GM12892 (cell line): ENCODE results near the gene TMEM81.

Source experiments
- DNase-seq: peaks from one replicate; pipeline ENCODE4 v3.0.0; 2011; ENCODE audit not compliant: insufficient read length
- FAIRE-seq: peaks from 2 replicates; lab custom pipeline; 2011; peaks lifted over from hg19 to GRCh38; lab: Jason Lieb, UNC
- POLR2A ChIP-seq: IDR thresholded peaks from 2 replicates; pipeline ENCODE4 v1.6.1; 2011; ENCODE audit warnings: low read depth, low read length, control low read depth
- POLR2AphosphoS5 ChIP-seq: IDR thresholded peaks from 2 replicates; pipeline ENCODE4 v1.6.1; 2011; ENCODE audit warnings: low read depth, low read length, control low read depth
- TAF1 ChIP-seq: IDR thresholded peaks from 2 replicates; pipeline ENCODE4 v1.6.1; 2011; ENCODE audit warnings: low read depth, mild to moderate bottlenecking, control low read depth, low read length, borderline replicate concordance

Gene TMEM81

DNA sequence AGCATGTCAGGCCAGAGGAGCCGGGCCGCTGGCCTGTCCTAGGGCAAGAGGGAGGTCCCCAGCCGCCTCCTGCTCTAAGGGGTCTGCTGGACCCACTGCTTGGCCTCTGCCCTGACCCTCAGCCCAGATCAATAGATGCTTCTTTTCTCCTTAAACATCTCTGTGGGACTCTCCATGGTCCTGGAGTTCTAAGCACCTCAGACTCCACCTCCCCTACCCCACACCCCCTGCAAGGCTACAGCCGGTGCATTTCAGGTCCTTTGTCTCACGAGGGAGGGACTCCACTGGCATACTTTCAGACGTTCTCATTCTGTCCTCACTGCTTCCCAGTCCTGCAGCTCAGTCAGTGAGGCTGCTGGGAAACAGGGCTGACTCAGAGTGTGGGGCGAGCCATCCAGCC lies 30.2 kb downstream of the TMEM81 start:
- DNase-seq: no peak
- no peak for TF ChIP-seq TAF1
- TF ChIP-seq POLR2AphosphoS5: no peak
- TF ChIP-seq POLR2A: no peak
- no peak for FAIRE-seq

DNA sequence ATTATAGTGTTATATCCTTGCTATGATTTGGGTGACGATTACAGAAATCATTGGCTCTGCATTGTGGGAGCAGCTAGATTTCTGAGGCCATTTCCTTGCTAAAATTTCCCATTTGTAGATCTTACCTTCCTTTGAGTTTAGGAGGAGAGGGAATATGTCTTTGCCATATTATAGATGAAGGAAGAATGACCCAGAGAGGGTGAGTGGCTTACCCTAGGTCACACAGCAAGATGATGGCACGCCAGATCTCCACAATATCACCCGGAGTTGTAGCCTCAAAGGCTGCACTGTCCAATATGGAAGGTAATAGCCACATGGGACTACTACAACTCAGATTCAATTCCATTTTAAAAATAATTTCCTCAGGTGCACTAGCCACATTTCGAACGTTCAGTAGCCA lies 31.0 kb downstream of the TMEM81 start:
- DNase-seq (no peak), FAIRE-seq (no peak)
- TF ChIP-seq POLR2A (no peak), POLR2AphosphoS5 (no peak), TAF1 (no peak)

DNA sequence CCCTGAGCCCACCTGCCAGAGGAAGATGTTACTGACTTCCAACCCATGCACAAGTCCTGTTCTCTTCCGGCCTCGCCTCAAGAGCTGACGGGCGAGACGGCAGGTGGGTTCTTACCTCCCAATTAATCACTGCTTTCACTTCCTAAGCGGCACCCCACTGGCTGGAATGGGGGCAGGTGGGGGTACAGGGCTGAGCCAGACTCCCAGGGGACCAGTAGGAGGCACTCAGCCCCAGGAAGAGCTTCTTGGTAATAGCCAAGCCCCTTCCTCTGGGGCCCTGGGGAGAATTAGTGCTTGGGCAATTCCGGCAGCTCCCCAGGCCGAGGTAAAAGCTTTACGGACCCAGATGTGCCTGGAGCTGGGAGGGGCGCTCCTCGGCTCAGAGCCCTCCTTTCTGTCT lies 31.6 kb downstream of the TMEM81 start:
- DNase-seq (no peak), FAIRE-seq (no peak)
- TF ChIP-seq TAF1 (no peak), POLR2AphosphoS5 (no peak), POLR2A (no peak)

DNA sequence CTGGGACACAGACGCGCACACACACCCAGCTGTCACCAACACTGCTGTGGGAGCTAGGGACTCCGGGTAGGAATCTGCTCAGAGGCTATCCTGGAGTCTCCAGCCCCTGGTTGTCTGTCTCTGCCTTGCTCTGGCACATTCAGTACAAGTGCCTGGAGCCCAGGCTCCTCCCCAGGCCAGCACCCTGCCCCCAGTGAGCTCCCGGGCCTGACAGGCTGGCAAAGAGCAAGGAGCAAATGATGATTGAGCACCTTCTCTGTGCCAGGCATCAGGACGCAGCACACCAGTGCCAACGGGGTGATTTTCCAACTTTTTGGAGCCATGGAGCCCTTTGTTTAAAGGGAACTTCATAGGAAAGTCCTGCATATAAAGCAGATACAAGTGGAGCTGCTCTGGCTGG lies 34.8 kb downstream of the TMEM81 start:
- TF ChIP-seq POLR2A (no peak), POLR2AphosphoS5 (no peak), TAF1 (no peak)
- FAIRE-seq: no peak

DNA sequence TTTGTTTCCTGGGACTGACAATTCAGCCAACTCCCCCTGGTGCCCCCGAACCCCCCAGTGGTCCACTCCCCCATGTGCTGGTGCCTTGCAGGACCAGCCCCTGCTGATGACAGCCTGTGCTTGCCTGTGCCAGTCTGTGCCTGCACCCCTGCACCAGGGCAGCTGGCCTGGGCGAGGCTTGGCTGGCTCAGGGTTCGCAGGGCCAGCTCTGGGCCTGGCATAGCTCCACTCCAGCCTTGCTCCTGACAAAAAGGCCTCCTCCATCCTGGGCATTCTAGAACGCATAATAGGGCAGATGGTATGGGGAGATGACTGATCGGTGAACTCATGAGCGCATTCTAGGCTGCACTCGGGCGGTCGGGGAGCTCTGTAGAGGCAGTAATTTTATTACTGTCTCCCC lies 35.9 kb downstream of the TMEM81 start:
- no peak for FAIRE-seq
- DNase-seq: no peak
- TF ChIP-seq POLR2A (no peak), TAF1 (no peak), POLR2AphosphoS5 (no peak)

More for the DNA sequence above, 34.8 kb downstream of the TMEM81 start:
- DNase-seq: no peak

DNA sequence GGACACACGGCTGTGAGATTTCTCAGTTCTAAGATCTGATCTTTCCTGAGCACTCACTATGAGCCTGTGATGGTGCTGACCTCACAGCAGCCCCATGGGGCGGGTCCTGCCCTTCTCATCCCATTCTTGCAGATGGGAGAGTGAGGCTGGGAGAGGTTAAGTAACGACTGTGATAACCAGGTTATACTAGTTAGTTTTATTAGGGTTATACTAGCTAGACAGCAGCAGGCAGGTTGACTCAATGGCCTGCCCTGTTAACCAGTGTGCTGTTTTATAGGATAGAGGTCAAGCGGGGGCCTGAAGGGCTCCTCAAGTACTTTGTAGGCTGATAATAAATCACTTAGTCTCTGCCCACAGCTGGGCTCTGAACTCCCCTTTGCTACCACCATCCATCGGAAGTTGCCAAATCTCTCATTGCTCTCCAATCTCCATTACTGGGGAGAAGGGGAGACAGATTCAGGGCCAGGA lies 36.5 kb downstream of the TMEM81 start:
- DNase-seq (no peak), FAIRE-seq (no peak)
- TF ChIP-seq TAF1 (no peak), POLR2A (no peak), POLR2AphosphoS5 (no peak)

DNA sequence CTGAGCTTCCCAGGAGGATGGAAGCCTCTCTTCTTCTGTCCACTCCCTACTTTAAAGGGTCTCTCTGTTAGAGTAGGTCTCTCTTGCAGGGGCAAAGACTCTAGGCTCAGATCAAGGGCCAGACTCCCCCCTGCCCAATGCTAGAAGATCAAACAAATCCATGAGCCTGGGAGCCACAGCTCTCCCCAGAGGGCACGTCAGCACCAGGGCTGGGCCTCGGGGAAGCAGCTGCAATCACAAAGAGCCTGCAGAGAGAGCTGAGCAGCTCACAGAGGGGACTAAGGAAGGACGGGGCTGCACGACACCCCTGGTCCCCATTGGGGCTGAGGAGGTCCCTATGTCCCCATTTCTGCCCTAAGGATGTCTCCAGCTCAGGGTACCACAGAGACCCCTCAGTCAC lies 37.4 kb downstream of the TMEM81 start:
- TF ChIP-seq POLR2AphosphoS5 (no peak), TAF1 (no peak), POLR2A (no peak)
- DNase-seq (no peak), FAIRE-seq (no peak)

DNA sequence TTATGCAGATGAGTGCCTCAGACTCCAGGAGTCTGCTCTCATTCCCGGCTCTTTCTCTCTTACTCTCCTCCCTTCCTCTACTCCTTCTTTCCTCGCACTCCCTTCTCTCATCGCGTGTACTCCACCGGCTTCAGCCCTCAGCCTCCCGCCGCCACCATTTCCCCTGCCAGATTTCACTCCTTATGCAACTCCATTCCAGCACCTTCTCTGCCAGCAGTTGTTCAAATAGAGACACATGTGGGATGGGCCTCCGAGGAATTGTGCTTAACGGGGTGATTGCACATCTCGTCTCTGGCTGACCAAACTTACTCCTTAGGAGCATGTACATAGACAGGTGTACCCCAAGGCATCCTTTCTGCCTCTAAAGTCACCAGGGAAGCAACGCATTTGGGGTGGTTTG lies 39.1 kb downstream of the TMEM81 start:
- no peak for DNase-seq
- no peak for FAIRE-seq
- TF ChIP-seq POLR2AphosphoS5 (no peak), POLR2A (no peak), TAF1 (no peak)

DNA sequence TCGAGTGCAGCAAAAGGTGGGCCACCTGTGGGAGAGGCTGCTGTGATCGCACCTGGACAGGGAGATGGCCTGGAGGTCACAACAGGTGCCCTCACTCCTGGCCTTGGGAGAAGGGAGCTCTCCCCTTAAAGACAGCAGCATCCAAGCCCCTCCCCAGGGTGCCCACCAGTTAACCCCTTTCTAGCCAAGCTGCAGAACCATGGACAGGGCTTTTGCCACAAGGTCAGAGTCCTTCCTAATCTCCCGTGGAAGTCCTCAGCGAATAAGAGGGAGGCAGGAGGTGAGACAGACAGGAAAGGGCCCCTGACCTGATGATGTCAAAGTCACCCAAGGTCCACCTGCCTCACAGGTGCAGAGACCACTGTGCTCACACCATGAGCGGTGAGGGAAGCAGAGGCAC lies 39.5 kb downstream of the TMEM81 start:
- DNase-seq: no peak
- no peak for FAIRE-seq
- TF ChIP-seq POLR2A (no peak), POLR2AphosphoS5 (no peak), TAF1 (no peak)

DNA sequence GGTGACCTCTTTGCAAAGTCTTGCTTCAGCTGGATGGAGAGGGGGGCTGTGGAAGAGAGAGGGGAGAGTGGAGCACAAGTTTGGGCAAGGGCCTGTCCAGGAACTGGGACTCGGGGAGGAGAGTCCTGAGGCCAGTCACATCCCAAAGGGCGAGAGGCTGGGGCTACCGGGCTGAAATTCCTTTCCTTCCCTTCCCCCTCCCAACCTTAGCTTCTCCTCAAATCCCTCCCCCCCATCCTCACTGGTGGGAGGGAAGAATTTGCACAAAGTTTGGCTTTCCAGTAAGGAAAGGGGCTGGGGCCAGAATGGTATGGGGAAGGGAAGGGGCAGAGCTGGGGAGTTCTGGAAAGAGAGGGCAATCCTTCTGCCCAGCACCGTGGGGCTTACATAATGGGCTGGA lies 40.4 kb downstream of the TMEM81 start:
- TF ChIP-seq POLR2AphosphoS5: no peak
- no peak for TF ChIP-seq TAF1
- no peak for TF ChIP-seq POLR2A
- no peak for FAIRE-seq
- DNase-seq: no peak

DNA sequence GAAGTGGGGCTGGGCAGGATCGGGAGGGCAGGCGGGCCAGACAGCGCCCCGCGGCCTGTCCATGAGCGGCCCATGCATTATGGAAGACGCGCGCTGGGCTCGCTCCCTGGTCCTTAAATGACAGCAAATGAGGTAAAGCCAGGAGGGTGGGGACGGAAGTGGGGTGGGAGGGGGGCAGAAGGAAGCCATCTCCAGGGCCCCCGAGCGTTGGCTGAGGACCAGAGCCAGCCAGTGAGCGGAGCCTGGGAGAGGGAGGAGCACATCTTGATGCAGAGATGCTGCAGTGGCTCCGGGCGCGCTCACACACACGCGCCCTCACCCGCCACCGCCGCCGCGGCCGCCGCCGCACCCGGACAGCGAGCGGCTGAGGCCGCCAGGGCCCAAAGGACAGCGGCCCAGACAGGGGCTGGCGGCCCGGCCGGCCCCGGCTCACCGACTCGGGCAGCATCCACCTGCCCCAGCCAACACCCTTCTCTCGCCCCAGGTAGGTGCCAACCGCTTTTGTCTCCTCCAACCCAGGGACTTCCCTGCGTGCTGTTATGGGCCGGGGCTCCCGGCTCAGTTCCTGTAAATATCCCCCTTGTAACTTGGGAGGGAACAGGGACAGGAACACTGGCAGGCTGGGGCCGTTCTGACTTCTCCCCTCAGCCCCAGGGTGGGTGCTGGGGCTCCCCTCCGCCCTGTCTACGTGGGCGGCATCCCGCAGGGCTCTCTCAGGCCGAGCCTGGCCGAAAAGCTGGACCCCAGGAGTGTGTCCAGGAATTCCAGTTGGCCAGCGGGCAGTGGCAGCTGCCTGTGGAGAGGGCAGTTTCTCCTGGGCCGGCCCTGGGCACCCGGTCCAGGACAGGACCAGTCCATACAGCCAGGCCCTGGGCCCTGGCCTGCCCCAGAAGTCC lies 41.1 kb downstream of the TMEM81 start, which contains the start of gene CNTN2:
TSS of gene CNTN2 (plus strand) at position 302 of the 896 bp plus-strand sequence. CDS start 9,974 bp downstream, outside the sequence.
- no peak for FAIRE-seq
- TF ChIP-seq POLR2A (no peak), TAF1 (no peak), POLR2AphosphoS5 (no peak)
- no peak for DNase-seq
